ENCODE measurements around the gene IQSEC1.

Gene IQSEC1

GRCh38 chr3:13106308-13107001, 33.2 kb upstream of the IQSEC1 start:
- TF ChIP-seq EZH2phosphoT487 (conservative IDR thresholded peaks at IDR 0.05; ENCODE audit: low read length), result no peak
- TF ChIP-seq, protein P1, sequence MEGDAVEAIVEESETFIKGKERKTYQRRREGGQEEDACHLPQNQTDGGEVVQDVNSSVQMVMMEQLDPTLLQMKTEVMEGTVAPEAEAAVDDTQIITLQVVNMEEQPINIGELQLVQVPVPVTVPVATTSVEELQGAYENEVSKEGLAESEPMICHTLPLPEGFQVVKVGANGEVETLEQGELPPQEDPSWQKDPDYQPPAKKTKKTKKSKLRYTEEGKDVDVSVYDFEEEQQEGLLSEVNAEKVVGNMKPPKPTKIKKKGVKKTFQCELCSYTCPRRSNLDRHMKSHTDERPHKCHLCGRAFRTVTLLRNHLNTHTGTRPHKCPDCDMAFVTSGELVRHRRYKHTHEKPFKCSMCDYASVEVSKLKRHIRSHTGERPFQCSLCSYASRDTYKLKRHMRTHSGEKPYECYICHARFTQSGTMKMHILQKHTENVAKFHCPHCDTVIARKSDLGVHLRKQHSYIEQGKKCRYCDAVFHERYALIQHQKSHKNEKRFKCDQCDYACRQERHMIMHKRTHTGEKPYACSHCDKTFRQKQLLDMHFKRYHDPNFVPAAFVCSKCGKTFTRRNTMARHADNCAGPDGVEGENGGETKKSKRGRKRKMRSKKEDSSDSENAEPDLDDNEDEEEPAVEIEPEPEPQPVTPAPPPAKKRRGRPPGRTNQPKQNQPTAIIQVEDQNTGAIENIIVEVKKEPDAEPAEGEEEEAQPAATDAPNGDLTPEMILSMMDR (IDR thresholded peaks at IDR 0.05; ENCODE audit: insufficient read depth, low read length, poor library complexity, severe bottlenecking), result no peak
- H3K9me2 ChIP-seq (replicated peaks; ENCODE audit: insufficient read depth, low read length), result no peaks in the 10 kb centered on the region
- H3K9ac ChIP-seq (ENCODE audit: low read length), result no peak overlapping the region
- H3K4me3 ChIP-seq (ENCODE audit: insufficient read depth, low read length, poor library complexity, severe bottlenecking), result no peak overlapping the region
- H3F3A ChIP-seq (ENCODE audit: insufficient read depth), result no peaks in the 10 kb centered on the region
- no peaks in the 10 kb centered on the region for H3K79me2 ChIP-seq (ENCODE audit: insufficient read depth, low read length)
- H3K36me3 ChIP-seq (ENCODE audit: low read length), result no peaks in the 10 kb centered on the region
- H4K20me1 ChIP-seq (ENCODE audit: low read depth, low read length), result no peaks in the 10 kb centered on the region
- no peaks in the 10 kb centered on the region for H3K9me3 ChIP-seq (ENCODE audit: insufficient read depth, low read length)
- H3K27ac ChIP-seq (ENCODE audit: low read depth, low read length), result no peak overlapping the region
- no peak overlapping the region for H2AFZ ChIP-seq (ENCODE audit: low read depth, low read length, severe bottlenecking)
- no peaks in the 10 kb centered on the region for H3K27me3 ChIP-seq (ENCODE audit: low read length)
- no peak overlapping the region for H3K4me2 ChIP-seq (ENCODE audit: low read depth, low read length, poor library complexity, severe bottlenecking)

GRCh38 chr3:13105896-13106250, 32.6 kb upstream of the IQSEC1 start:
- Histone ChIP-seq H3K4me3 (ENCODE audit: insufficient read depth, low read length, poor library complexity, severe bottlenecking) (no peak overlapping the region), H3K9ac (ENCODE audit: low read length) (no peak overlapping the region), H3K27ac (ENCODE audit: low read depth, low read length) (no peak overlapping the region), H3K79me2 (ENCODE audit: insufficient read depth, low read length) (no peaks in the 10 kb centered on the region), H3K9me2 (replicated peaks; ENCODE audit: insufficient read depth, low read length) (no peaks in the 10 kb centered on the region), H4K20me1 (ENCODE audit: low read depth, low read length) (no peaks in the 10 kb centered on the region), H3K9me3 (ENCODE audit: insufficient read depth, low read length) (no peaks in the 10 kb centered on the region), H3K4me2 (ENCODE audit: low read depth, low read length, poor library complexity, severe bottlenecking) (no peak overlapping the region), H3K36me3 (ENCODE audit: low read length) (no peaks in the 10 kb centered on the region), H3F3A (ENCODE audit: insufficient read depth) (no peaks in the 10 kb centered on the region), H2AFZ (ENCODE audit: low read depth, low read length, severe bottlenecking) (no peak overlapping the region), H3K27me3 (ENCODE audit: low read length) (no peaks in the 10 kb centered on the region)
- TF ChIP-seq EZH2phosphoT487 (conservative IDR thresholded peaks at IDR 0.05; ENCODE audit: low read length), result no peak
- TF ChIP-seq, protein P1 (IDR thresholded peaks at IDR 0.05; ENCODE audit: insufficient read depth, low read length, poor library complexity, severe bottlenecking), result no peak

GRCh38 chr3:13105181-13105895, 32.1 kb upstream of the IQSEC1 start:
- H3K9ac ChIP-seq (ENCODE audit: low read length), result no peak overlapping the region
- H3K9me2 ChIP-seq (replicated peaks; ENCODE audit: insufficient read depth, low read length), result no peaks in the 10 kb centered on the region
- TF ChIP-seq, protein P1 (IDR thresholded peaks at IDR 0.05; ENCODE audit: insufficient read depth, low read length, poor library complexity, severe bottlenecking), result no peak
- TF ChIP-seq EZH2phosphoT487 (conservative IDR thresholded peaks at IDR 0.05; ENCODE audit: low read length), result no peak
- H3K27me3 ChIP-seq (ENCODE audit: low read length), result no peaks in the 10 kb centered on the region
- H4K20me1 ChIP-seq (ENCODE audit: low read depth, low read length), result no peaks in the 10 kb centered on the region
- no peak overlapping the region for H3K4me2 ChIP-seq (ENCODE audit: low read depth, low read length, poor library complexity, severe bottlenecking)
- no peaks in the 10 kb centered on the region for H3K36me3 ChIP-seq (ENCODE audit: low read length)
- no peak overlapping the region for H3K27ac ChIP-seq (ENCODE audit: low read depth, low read length)
- H3K4me3 ChIP-seq (ENCODE audit: insufficient read depth, low read length, poor library complexity, severe bottlenecking), result no peak overlapping the region
- H3K9me3 ChIP-seq (ENCODE audit: insufficient read depth, low read length), result no peaks in the 10 kb centered on the region
- no peaks in the 10 kb centered on the region for H3K79me2 ChIP-seq (ENCODE audit: insufficient read depth, low read length)
- H2AFZ ChIP-seq (ENCODE audit: low read depth, low read length, severe bottlenecking), result no peak overlapping the region
- H3F3A ChIP-seq (ENCODE audit: insufficient read depth), result no peaks in the 10 kb centered on the region
